Panc1 (cell line): ENCODE measurements around the gene RRAS2. TPM values are rescaled to one million over a fixed set of nuclear protein-coding genes. Genes with fewer than 3 reads are reported as not detected.

Source experiments
- ATAC-seq: fragments of 200-7000 bp; cut with Tn5 transposase; 2 replicates; pipeline ENCODE4 v1.9.1; 2020; ENCODE audit warnings: mild to moderate bottlenecking, moderate library complexity
- BruUV-seq: library from RNA; stranded (reverse); fragments of 400-500 nt; replicated peaks from 2 replicates; lab custom pipeline; 2021; lab: Mats Ljungman, UMichigan
- CTCF ChIA-PET: fragments of 300-600 bp; sonication (Branson Sonifier 250); formaldehyde crosslinking; loops from one replicate; lab custom pipeline; 2022; ENCODE audit warnings: antibody characterized with exemption; lab: Charles Lee
- POLR2A ChIA-PET: fragments of 300-600 bp; sonication (Branson Sonifier 250); formaldehyde crosslinking; loops from one replicate; lab custom pipeline; 2022; ENCODE audit warnings: antibody characterized with exemption; lab: Charles Lee
- DNase-seq: peaks from one replicate; pipeline ENCODE4 v3.0.0-alpha.2; 2010; ENCODE audit warnings: low read depth, low spot score
- H3K27ac ChIP-seq: 2 replicates; pipeline ENCODE4 v1.5.1; 2011; ENCODE audit warnings: mild to moderate bottlenecking, low read length, inconsistent platforms
- H3K27me3 ChIP-seq: fragments of 200-500 bp; sonication (Bioruptor generic); 2 replicates; pipeline ENCODE4 v1.6.0; 2014; ENCODE audit warnings: low read length, inconsistent platforms; ENCODE audit not compliant: control insufficient read depth, insufficient read depth
- H3K36me3 ChIP-seq: fragments of 200-500 bp; sonication (Bioruptor generic); 2 replicates; pipeline ENCODE4 v1.5.1; 2014; ENCODE audit warnings: inconsistent platforms, mild to moderate bottlenecking, low read length, moderate library complexity; ENCODE audit not compliant: control insufficient read depth, insufficient read depth
- H3K4me1 ChIP-seq: 2 replicates; pipeline ENCODE4 v1.5.1; 2011; ENCODE audit warnings: inconsistent platforms, mild to moderate bottlenecking, low read length, moderate library complexity; ENCODE audit not compliant: control insufficient read depth, insufficient read depth
- H3K4me3 ChIP-seq, 2 experiments: 2 replicates each; pipeline ENCODE4 v1.5.1; 2011 to 2012; ENCODE audit warnings: low read depth in 2 of 2, low read length in 2 of 2, mild to moderate bottlenecking in 2 of 2, inconsistent platforms in 1 of 2, moderate library complexity in 1 of 2
- H3K9me3 ChIP-seq: fragments of 200-500 bp; sonication (Bioruptor generic); 2 replicates; pipeline ENCODE4 v1.5.1; 2014; ENCODE audit warnings: low read depth, mild to moderate bottlenecking, inconsistent platforms, low read length, moderate library complexity; ENCODE audit not compliant: control insufficient read depth, insufficient read depth
- CTCF ChIP-seq: fragments of 450-650 bp; IDR thresholded peaks from 2 replicates; pipeline ENCODE4 v1.5.1; 2017; ENCODE audit warnings: mild to moderate bottlenecking
- POLR2AphosphoS5 ChIP-seq: IDR thresholded peaks from 2 replicates; pipeline ENCODE4 v1.6.1; 2012; ENCODE audit warnings: mild to moderate bottlenecking, low read depth, low read length, moderate library complexity
- REST ChIP-seq, 2 experiments: IDR thresholded peaks; 2 replicates each; pipeline ENCODE4 v1.6.1; 2011 to 2012; ENCODE audit warnings: low read depth in 2 of 2, control low read depth in 1 of 2, low read length in 1 of 2, mild to moderate bottlenecking in 1 of 2, moderate library complexity in 1 of 2; ENCODE audit not compliant: insufficient read depth in 1 of 2
- SIN3A ChIP-seq: IDR thresholded peaks from 2 replicates; pipeline ENCODE4 v1.6.1; 2012; ENCODE audit warnings: low read depth, mild to moderate bottlenecking, low read length, moderate library complexity, borderline replicate concordance; ENCODE audit not compliant: insufficient read depth
- TCF7L2 ChIP-seq: IDR thresholded peaks from 2 replicates; pipeline ENCODE4 v1.6.1; 2011; ENCODE audit warnings: mild to moderate bottlenecking, low read depth, low read length, inconsistent platforms
- in situ Hi-C: cut with HindIII; loops from 2 replicates; pipeline ENCODE4 v1.10.0; 2016; ENCODE audit warnings: low sequenced_read_pairs, low pct_unique_long_range_greater_than_20kb
- intact Hi-C: fragments of 100-400 bp; cut with micrococcal nuclease; formaldehyde crosslinking; loops from one replicate; pipeline ENCODE4 v1.10.0; 2022; ENCODE audit not compliant: unreplicated experiment
- total RNA-seq: library from RNA; stranded (reverse); gene quantifications from one replicate; pipeline ENCODE4 v1.2.1, GENCODE V29; 2021; ENCODE audit not compliant: unreplicated experiment

The RRAS2 gene
- total RNA-seq, 1 experiment from 2014 or later, result 58.4 TPM

GRCh38 chr11:14305649-14306048, 53.3 kb downstream of the RRAS2 start:
- ATAC-seq, result no peak
- intact Hi-C loops (no loop called here), in situ Hi-C loops (no loop called here)
- ChIA-PET CTCF (no interaction called here), POLR2A (no interaction called here)
- Histone ChIP-seq H3K36me3 (no peaks in the 10 kb centered on the region), H3K27ac (no peak overlapping the region), H3K27me3 (no peaks in the 10 kb centered on the region), H3K4me3 (no peak overlapping the region), H3K4me1 (peaks cover 16% of the 10 kb centered on the region), H3K9me3 (no peaks in the 10 kb centered on the region)
- TF ChIP-seq TCF7L2, result no peak
- no peak for TF ChIP-seq REST (IDR thresholded peaks at IDR 0.05; ENCODE audit: insufficient read depth in 1 of 2, low read depth in 2 of 2, low read length in 1 of 2)
- no peak for TF ChIP-seq SIN3A
- TF ChIP-seq CTCF, result no peak
- TF ChIP-seq POLR2AphosphoS5, result no peak
- BruUV-seq, result no TSS peak
- no peak for DNase-seq

GRCh38 chr11:14304601-14305000, 54.4 kb downstream of the RRAS2 start:
- no peak overlapping the region for H3K4me3 ChIP-seq
- H3K4me1 ChIP-seq, result peaks cover 16% of the 10 kb centered on the region
- BruUV-seq, result no TSS peak
- ATAC-seq, result no peak
- CTCF ChIA-PET, result interaction anchor here (0.7 to 1.5 kb wide), 2 partner anchors 74 to 114 kb away, joined by 3 read pairs; no protein-coding TSS in a partner anchor
- no peaks in the 10 kb centered on the region for H3K9me3 ChIP-seq
- TF ChIP-seq REST (IDR thresholded peaks at IDR 0.05; ENCODE audit: insufficient read depth in 1 of 2, low read depth in 2 of 2, low read length in 1 of 2) (no peak), SIN3A (no peak), POLR2AphosphoS5 (no peak), CTCF (no peak), TCF7L2 (no peak)
- no peak overlapping the region for H3K27ac ChIP-seq
- intact Hi-C loops, result no loop called here
- POLR2A ChIA-PET, result interaction anchor here (0.6 kb wide), 1 partner anchor 9 kb away, joined by 3 read pairs; no protein-coding TSS in a partner anchor
- H3K27me3 ChIP-seq, result no peaks in the 10 kb centered on the region
- H3K36me3 ChIP-seq, result no peaks in the 10 kb centered on the region
- in situ Hi-C loops, result no loop called here
- DNase-seq, result no peak
